GM12878 (cell line): ENCODE measurements around the gene IL17RC. TPM values are rescaled to one million over a fixed set of nuclear protein-coding genes. Genes with fewer than 3 reads are reported as not detected.

ENCODE experiments used
- ATAC-seq: fragments of 200-7000 bp; cut with Tn5 transposase; 3 replicates; pipeline ENCODE4 v1.9.1; 2020; ENCODE audit warnings: mild to moderate bottlenecking, moderate library complexity
- BruUV-seq: library from RNA; stranded (reverse); fragments of 400-500 nt; replicated peaks from 2 replicates; lab custom pipeline; 2021; lab: Mats Ljungman, UMichigan
- CTCF ChIA-PET: fragments of 300-600 bp; sonication (Branson Sonifier 250); formaldehyde crosslinking; extraction: SDS; loops from one replicate; lab custom pipeline; 2021; ENCODE audit warnings: inconsistent platforms; lab: Yijun Ruan, JAX
- POLR2A ChIA-PET: fragments of 350-600 bp; formaldehyde crosslinking; extraction: SDS; loops from one replicate; lab custom pipeline; 2021; ENCODE audit warnings: inconsistent platforms; lab: Charles Lee
- RAD21 ChIA-PET: fragments of 300-600 bp; sonication (Branson Sonifier 250); formaldehyde crosslinking; loops from one replicate; lab custom pipeline; 2023; ENCODE audit warnings: antibody characterized with exemption; ENCODE audit not compliant: unreplicated experiment; lab: Charles Lee
- SMC1A ChIA-PET: fragments of 300-600 bp; sonication (Branson Sonifier 250); formaldehyde crosslinking; loops from one replicate; lab custom pipeline; 2023; ENCODE audit not compliant: unreplicated experiment, uncharacterized antibody; lab: Charles Lee
- DNase-seq: peaks from one replicate; pipeline ENCODE4 v3.0.0-alpha.2; 2011; ENCODE audit warnings: low read depth, low spot score
- FAIRE-seq: peaks from 3 replicates; lab custom pipeline; 2011; peaks lifted over from hg19 to GRCh38; lab: Jason Lieb, UNC
- H2AFZ ChIP-seq: 2 replicates; pipeline ENCODE4 v1.6.0; 2011; ENCODE audit warnings: low read depth, low read length, control low read depth; ENCODE audit not compliant: control insufficient read depth
- H3K27ac ChIP-seq: 2 replicates; pipeline ENCODE4 v1.5.1; 2011; ENCODE audit warnings: control low read depth; ENCODE audit not compliant: control insufficient read depth, insufficient read depth
- H3K27me3 ChIP-seq, 2 experiments: replicated peaks in 1 of 2; 2 replicates each; pipeline versions ENCODE4 v1.6.0 to v1.6.1; 2011; ENCODE audit warnings: low read length in 1 of 2; ENCODE audit not compliant: control insufficient read depth in 2 of 2, insufficient read depth in 2 of 2
- H3K36me3 ChIP-seq, 2 experiments: 2 replicates each; pipeline ENCODE4 v1.5.1; 2011; ENCODE audit warnings: low read length in 1 of 2; ENCODE audit not compliant: control insufficient read depth in 2 of 2, insufficient read depth in 2 of 2
- H3K4me1 ChIP-seq: 2 replicates; pipeline ENCODE4 v1.6.1; 2011; ENCODE audit warnings: mild to moderate bottlenecking, low read length, moderate library complexity, mixed read lengths; ENCODE audit not compliant: control insufficient read depth, insufficient read depth
- H3K4me2 ChIP-seq: 2 replicates; pipeline ENCODE4 v1.6.0; 2011; ENCODE audit warnings: control low read depth; ENCODE audit not compliant: control insufficient read depth, insufficient read depth
- H3K4me3 ChIP-seq: fragments of 200-600 bp; sonication (generic); 2 replicates; pipeline ENCODE4 v1.5.1; 2016
- H3K79me2 ChIP-seq: 2 replicates; pipeline ENCODE4 v1.6.0; 2011; ENCODE audit warnings: low read length; ENCODE audit not compliant: control insufficient read depth, insufficient read depth
- H3K9ac ChIP-seq: 2 replicates; pipeline ENCODE4 v1.8.0; 2011; ENCODE audit warnings: low read length, control low read depth, mixed read lengths; ENCODE audit not compliant: control insufficient read depth, insufficient read depth
- H3K9me3 ChIP-seq: replicated peaks from 3 replicates; pipeline ENCODE4 v1.5.1; 2011; ENCODE audit warnings: mild to moderate bottlenecking, low read length; ENCODE audit not compliant: control insufficient read depth, insufficient read depth
- H4K20me1 ChIP-seq: 2 replicates; pipeline ENCODE4 v1.6.0; 2011; ENCODE audit not compliant: control insufficient read depth, insufficient read depth
- BCLAF1 ChIP-seq: fragments of 450-650 bp; IDR thresholded peaks from 2 replicates; pipeline ENCODE4 v1.6.1; 2017; ENCODE audit warnings: antibody characterized with exemption, mild to moderate bottlenecking, moderate library complexity
- POLR2A ChIP-seq: IDR thresholded peaks from 2 replicates; pipeline ENCODE4 v1.6.1; 2011; ENCODE audit warnings: low read depth, mild to moderate bottlenecking, low read length
- WGBS: methylation state at CpG from one replicate; pipeline ENCODE4 v1.1.6; 2016; ENCODE audit warnings: low lambda C conversion rate; ENCODE audit not compliant: insufficient replicate concordance, insufficient coverage; ENCODE audit errors: missing lambda C conversion rate; 5-methylcytosine and 5-hydroxymethylcytosine counted together
- in situ Hi-C: fragments of 300-500 bp; cut with MboI; formaldehyde crosslinking; loops from 9 replicates; pipeline ENCODE4 v1.14.3; 2018; ENCODE audit warnings: mixed read lengths
- intact Hi-C: fragments of 100-400 bp; cut with micrococcal nuclease; formaldehyde crosslinking; loops from one replicate; pipeline ENCODE4 v1.14.2; 2022; ENCODE audit not compliant: unreplicated experiment
- polyA plus RNA-seq, 11 experiments: library from polyadenylated mRNA; depleted of rRNA in 4 of 11; unstranded in 6 of 11; stranded (reverse) in 5 of 11; fragments of >200 nt; fragmentation: Nextera tagmentation in 4 of 11; fragmentation: Illumina TruSeq in 1 of 11; extraction: Ambion mirVana in 4 of 11; extraction: Trizol in 1 of 11; gene quantifications; 1 replicate in 1 of 11; 2 replicates in 10 of 11; pipeline versions ENCODE4 v1.2.1 to v1.2.3, GENCODE V29; 2011 to 2016; ENCODE audit warnings: inconsistent platforms in 2 of 11, missing spikeins in 2 of 11, low read depth in 1 of 11
- total RNA-seq, 4 experiments: library from RNA; depleted of rRNA in 3 of 4; stranded (reverse); fragments of >200 nt in 3 of 4; fragmentation: Illumina TruSeq in 1 of 4; extraction: Trizol in 1 of 4; gene quantifications; 2 replicates each; pipeline versions ENCODE4 v1.2.1 to v1.2.3, GENCODE V29; 2013 to 2021

IL17RC gene
- total and polyA plus RNA-seq, 10 of the 15 experiments (the other 5 are each of a cell fraction or from before 2014, with no cell fraction given): 0.07 to 4.4 (median 0.34) TPM; not detected in 3

GRCh38 chr3:9942934-9943690 lies 26.2 kb downstream of the IL17RC start:
- BruUV-seq: no TSS peak
- SMC1A ChIA-PET: no interaction called here
- Histone ChIP-seq H3K36me3 (peaks cover 0 to 4% of the 10 kb centered on the region in 2 experiments; a peak in 3 of 4 replicates), H3K9me3 (no peaks in the 10 kb centered on the region), H2AFZ (no peak overlapping the region), H3K79me2 (no peaks in the 10 kb centered on the region), H3K4me3 (no peak overlapping the region), H3K4me1 (no peaks in the 10 kb centered on the region), H3K4me2 (no peak overlapping the region), H3K27me3 (no peaks in the 10 kb centered on the region), H4K20me1 (no peaks in the 10 kb centered on the region), H3K27ac (no peak overlapping the region), H3K9ac (no peak overlapping the region)
- CTCF ChIA-PET: interaction anchor here (2.2 kb wide), 1 partner anchor 11 kb away, joined by 6 read pairs; no protein-coding TSS in a partner anchor
- DNase-seq: no peak
- TF ChIP-seq BCLAF1: no peak
- TF ChIP-seq POLR2A: peak; percentile 46; the same call in 1 of the 2 replicates
- WGBS: over 99% methylated on average over 8 of the region's 11 CpGs
- in situ Hi-C loops: no loop called here
- POLR2A ChIA-PET: interaction anchor here (1.4 kb wide), 2 partner anchors 8 to 11 kb away, joined by 4 to 5 read pairs; no protein-coding TSS in a partner anchor
- FAIRE-seq: no peak
- ATAC-seq: no peak; the same call in 2 of the 3 replicates
- RAD21 ChIA-PET: interaction anchor here (1.4 kb wide), 1 partner anchor 10 kb away, joined by 7 read pairs; the partner anchor contains the start of gene CRELD1
- intact Hi-C loops: no loop called here
